Body of pancreas (tissue), 4 donors: Measurements from ENCODE around the gene ARHGEF40.

Source experiments
- POLR2A ChIP-seq, 3 donors: fragments of 450-650 bp; IDR thresholded peaks; one replicate each; pipeline ENCODE4 v1.6.1; 2016; ENCODE audit warnings: antibody characterized with exemption in 3 of 3, mild to moderate bottlenecking in 2 of 3
- TF ChIP-seq, protein P1 (sequence below), 7 experiments: fragments of 450-650 bp in 4 of 7; fragments of 200-600 bp in 3 of 7; sonication (generic) in 3 of 7; IDR thresholded peaks; one replicate each; pipeline ENCODE4 v1.5.1; 2016 to 2019; ENCODE audit warnings: antibody characterized with exemption in 7 of 7

DNA sequence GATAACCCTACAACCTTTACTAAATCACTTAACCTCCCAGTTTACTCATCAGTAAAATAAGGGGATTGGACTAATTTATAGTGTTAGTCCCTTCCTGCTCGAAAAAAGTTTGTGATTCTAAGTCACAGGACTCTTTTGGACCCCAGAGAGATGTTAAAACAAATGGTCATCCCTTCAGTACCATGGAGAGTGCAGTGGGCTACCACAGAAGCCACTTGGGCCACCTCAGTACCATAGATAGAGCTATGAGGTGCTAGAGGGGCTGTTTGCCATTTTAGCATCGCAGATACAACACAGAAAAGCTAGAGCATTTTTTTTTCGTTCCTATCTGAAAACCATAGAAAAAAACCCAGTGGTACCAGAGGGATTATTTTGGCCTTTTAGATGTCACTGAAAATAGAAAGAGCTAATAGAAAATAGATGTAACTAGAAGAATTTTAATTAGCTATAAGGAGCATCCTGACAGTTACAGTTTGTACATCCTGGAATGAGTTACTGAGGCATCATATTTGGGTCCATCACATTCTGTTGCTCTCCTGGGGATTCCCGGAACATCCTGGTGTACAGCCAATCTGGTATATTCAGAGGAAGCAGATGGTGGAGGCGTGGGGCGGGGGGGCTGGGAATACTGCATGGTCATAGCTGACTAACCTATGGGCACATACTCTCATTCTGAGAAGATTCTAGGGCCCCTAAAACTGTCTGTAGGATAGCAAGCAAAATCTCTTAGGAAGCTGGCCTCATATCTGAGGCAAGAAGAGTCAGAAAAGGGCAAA, 25.5 kb downstream of the ARHGEF40 start:
- TF ChIP-seq, protein P1, sequence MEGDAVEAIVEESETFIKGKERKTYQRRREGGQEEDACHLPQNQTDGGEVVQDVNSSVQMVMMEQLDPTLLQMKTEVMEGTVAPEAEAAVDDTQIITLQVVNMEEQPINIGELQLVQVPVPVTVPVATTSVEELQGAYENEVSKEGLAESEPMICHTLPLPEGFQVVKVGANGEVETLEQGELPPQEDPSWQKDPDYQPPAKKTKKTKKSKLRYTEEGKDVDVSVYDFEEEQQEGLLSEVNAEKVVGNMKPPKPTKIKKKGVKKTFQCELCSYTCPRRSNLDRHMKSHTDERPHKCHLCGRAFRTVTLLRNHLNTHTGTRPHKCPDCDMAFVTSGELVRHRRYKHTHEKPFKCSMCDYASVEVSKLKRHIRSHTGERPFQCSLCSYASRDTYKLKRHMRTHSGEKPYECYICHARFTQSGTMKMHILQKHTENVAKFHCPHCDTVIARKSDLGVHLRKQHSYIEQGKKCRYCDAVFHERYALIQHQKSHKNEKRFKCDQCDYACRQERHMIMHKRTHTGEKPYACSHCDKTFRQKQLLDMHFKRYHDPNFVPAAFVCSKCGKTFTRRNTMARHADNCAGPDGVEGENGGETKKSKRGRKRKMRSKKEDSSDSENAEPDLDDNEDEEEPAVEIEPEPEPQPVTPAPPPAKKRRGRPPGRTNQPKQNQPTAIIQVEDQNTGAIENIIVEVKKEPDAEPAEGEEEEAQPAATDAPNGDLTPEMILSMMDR (IDR thresholded peaks at IDR 0.05) = no peak
- no peak for TF ChIP-seq POLR2A (IDR thresholded peaks at IDR 0.05)
